Mammary epithelial cell (primary cell): ENCODE data around the gene ZNF804A.

ENCODE experiments used
- EZH2 ChIP-seq: IDR thresholded peaks from 2 replicates; pipeline ENCODE4 v1.6.1; 2012; ENCODE audit warnings: low read length, inconsistent platforms, borderline replicate concordance
- TF ChIP-seq, protein P1 (sequence below), 2 donors: IDR thresholded peaks in 1 of 2; conservative IDR thresholded peaks in 1 of 2; 2 replicates each; pipeline ENCODE4 v1.5.1; 2011 to 2012; ENCODE audit warnings: inconsistent platforms in 2 of 2, low read length in 2 of 2, mild to moderate bottlenecking in 2 of 2, control low read depth in 1 of 2, low read depth in 1 of 2; ENCODE audit not compliant: insufficient read depth in 1 of 2; ENCODE audit errors: extremely low read depth in 1 of 2

DNA sequence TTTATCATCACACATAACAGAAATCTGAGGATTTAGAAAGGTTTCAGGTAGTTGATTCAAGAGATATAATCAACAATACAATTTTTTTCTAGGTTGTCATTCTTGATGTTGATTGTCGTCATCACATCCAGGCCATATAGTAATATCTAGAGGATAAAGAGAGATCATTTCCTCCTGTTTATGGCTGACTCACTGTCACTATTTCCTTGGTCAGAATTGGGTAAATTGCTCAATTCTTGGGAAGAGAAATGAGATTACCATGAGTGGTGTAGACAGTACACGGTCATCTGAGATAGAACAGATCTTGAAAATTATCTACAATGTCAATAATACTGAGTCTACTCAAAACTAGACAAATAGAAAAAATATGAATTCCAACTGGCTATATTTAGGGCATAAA, 78.8 kb downstream of the ZNF804A start:
- TF ChIP-seq, protein P1, sequence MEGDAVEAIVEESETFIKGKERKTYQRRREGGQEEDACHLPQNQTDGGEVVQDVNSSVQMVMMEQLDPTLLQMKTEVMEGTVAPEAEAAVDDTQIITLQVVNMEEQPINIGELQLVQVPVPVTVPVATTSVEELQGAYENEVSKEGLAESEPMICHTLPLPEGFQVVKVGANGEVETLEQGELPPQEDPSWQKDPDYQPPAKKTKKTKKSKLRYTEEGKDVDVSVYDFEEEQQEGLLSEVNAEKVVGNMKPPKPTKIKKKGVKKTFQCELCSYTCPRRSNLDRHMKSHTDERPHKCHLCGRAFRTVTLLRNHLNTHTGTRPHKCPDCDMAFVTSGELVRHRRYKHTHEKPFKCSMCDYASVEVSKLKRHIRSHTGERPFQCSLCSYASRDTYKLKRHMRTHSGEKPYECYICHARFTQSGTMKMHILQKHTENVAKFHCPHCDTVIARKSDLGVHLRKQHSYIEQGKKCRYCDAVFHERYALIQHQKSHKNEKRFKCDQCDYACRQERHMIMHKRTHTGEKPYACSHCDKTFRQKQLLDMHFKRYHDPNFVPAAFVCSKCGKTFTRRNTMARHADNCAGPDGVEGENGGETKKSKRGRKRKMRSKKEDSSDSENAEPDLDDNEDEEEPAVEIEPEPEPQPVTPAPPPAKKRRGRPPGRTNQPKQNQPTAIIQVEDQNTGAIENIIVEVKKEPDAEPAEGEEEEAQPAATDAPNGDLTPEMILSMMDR (conservative IDR thresholded peaks at IDR 0.05 in 1 of 2, IDR thresholded peaks at IDR 0.05 in 1 of 2; ENCODE audit: extremely low read depth in 1 of 2, insufficient read depth in 1 of 2, low read depth in 1 of 2, low read length in 2 of 2), result no peak
- TF ChIP-seq EZH2, result no peak
